HepG2 (cell line): ENCODE measurements around the gene CAMK2N2. TPM values are rescaled to one million over a fixed set of nuclear protein-coding genes. Genes with fewer than 3 reads are reported as not detected.
A peak's percentile ranks its signal among the peaks of the same experiment; 100 is the strongest.

Experiments used
- ATM ChIP-seq: fragments of 450-650 bp; IDR thresholded peaks from 2 replicates; pipeline ENCODE4 v1.7.1; 2017; ENCODE audit warnings: mild to moderate bottlenecking, borderline replicate concordance
- IKZF4 ChIP-seq: sonication (generic); formaldehyde crosslinking; IDR thresholded peaks from 2 replicates; pipeline ENCODE4 v1.5.1; 2020; ENCODE audit warnings: borderline replicate concordance, mild to moderate bottlenecking, low read depth, missing genetic modification reagents; ENCODE audit errors: not compliant biosample characterization
- RAD51 ChIP-seq: fragments of 450-650 bp; IDR thresholded peaks from 2 replicates; pipeline ENCODE4 v1.6.1; 2016; ENCODE audit warnings: borderline replicate concordance
- SNRNP70 ChIP-seq: fragments of 200-400 bp; formaldehyde crosslinking; IDR thresholded peaks from 2 replicates; pipeline ENCODE4 v1.6.1; 2017; ENCODE audit warnings: mild to moderate bottlenecking, low read depth, low read length, moderate library complexity
- SSRP1 ChIP-seq: IDR thresholded peaks from 2 replicates; pipeline ENCODE4 v1.6.1; 2016; ENCODE audit warnings: control low read depth
- TCF7L2 ChIP-seq: IDR thresholded peaks from 2 replicates; pipeline ENCODE4 v1.6.1; 2011; ENCODE audit warnings: mild to moderate bottlenecking, low read depth, low read length, moderate library complexity
- ZNF207 ChIP-seq: fragments of 450-650 bp; IDR thresholded peaks from 2 replicates; pipeline ENCODE4 v1.6.1; 2016; ENCODE audit warnings: antibody characterized with exemption, borderline replicate concordance
- ZNF326 ChIP-seq: sonication (generic); formaldehyde crosslinking; IDR thresholded peaks from 2 replicates; pipeline ENCODE4 v1.4.0; 2020; ENCODE audit warnings: missing genetic modification reagents, borderline replicate concordance
- ZNF552 ChIP-seq: sonication (generic); formaldehyde crosslinking; IDR thresholded peaks from 2 replicates; pipeline ENCODE4 v1.9.0; 2022; ENCODE audit warnings: missing genetic modification reagents, mild to moderate bottlenecking, borderline replicate concordance
- ZNF556 ChIP-seq: sonication (generic); formaldehyde crosslinking; IDR thresholded peaks from 2 replicates; pipeline ENCODE4 v1.4.0; 2020; ENCODE audit warnings: mild to moderate bottlenecking, missing genetic modification reagents, borderline replicate concordance
- ZNF83 ChIP-seq: sonication (generic); formaldehyde crosslinking; IDR thresholded peaks from 2 replicates; pipeline ENCODE4 v1.4.0; 2020; ENCODE audit warnings: missing genetic modification reagents, mild to moderate bottlenecking, borderline replicate concordance
- polyA plus RNA-seq, 8 experiments: library from polyadenylated mRNA; depleted of rRNA in 3 of 8; stranded (reverse) in 7 of 8; unstranded in 1 of 8; fragments of >200 nt; fragmentation: Illumina TruSeq in 4 of 8; extraction: Trizol in 4 of 8; gene quantifications; 2 replicates each; pipeline versions ENCODE4 v1.2.1 to v1.2.3, GENCODE V29; 2011 to 2016; ENCODE audit warnings: low read depth in 4 of 8, missing spikeins in 1 of 8, mixed read lengths in 1 of 8; ENCODE audit not compliant: insufficient read depth in 1 of 8
- total RNA-seq, 5 experiments: library from RNA; depleted of rRNA; stranded (reverse); fragments of >200 nt; fragmentation: Illumina TruSeq; extraction: Trizol; gene quantifications; 2 replicates each; pipeline ENCODE4 v1.2.3, GENCODE V29; 2016; ENCODE audit warnings: low read depth in 1 of 5
- TF ChIP-seq, protein P1 (sequence below), 2 experiments: fragments of 450-650 bp in 1 of 2; sonication (generic) in 1 of 2; formaldehyde crosslinking in 1 of 2; IDR thresholded peaks; 2 replicates each; pipeline versions ENCODE4 v1.6.1 to v1.8.0; 2016 to 2022; ENCODE audit warnings: antibody characterized with exemption in 1 of 2, mild to moderate bottlenecking in 1 of 2, missing genetic modification reagents in 1 of 2
- TF ChIP-seq, protein P2 (sequence below): sonication (generic); formaldehyde crosslinking; conservative IDR thresholded peaks from 2 replicates; pipeline ENCODE4 v1.8.0; 2022; ENCODE audit warnings: mild to moderate bottlenecking, moderate library complexity, missing genetic modification reagents
- TF ChIP-seq, protein P3 (sequence below): sonication (generic); formaldehyde crosslinking; IDR thresholded peaks from 2 replicates; pipeline ENCODE4 v1.4.0; 2020; ENCODE audit warnings: missing genetic modification reagents

CAMK2N2 gene
- total and polyA plus RNA-seq, 2 of the 13 experiments (the other 11 are each of a cell fraction or from before 2014, with no cell fraction given): 0.12 to 0.27 TPM

DNA sequence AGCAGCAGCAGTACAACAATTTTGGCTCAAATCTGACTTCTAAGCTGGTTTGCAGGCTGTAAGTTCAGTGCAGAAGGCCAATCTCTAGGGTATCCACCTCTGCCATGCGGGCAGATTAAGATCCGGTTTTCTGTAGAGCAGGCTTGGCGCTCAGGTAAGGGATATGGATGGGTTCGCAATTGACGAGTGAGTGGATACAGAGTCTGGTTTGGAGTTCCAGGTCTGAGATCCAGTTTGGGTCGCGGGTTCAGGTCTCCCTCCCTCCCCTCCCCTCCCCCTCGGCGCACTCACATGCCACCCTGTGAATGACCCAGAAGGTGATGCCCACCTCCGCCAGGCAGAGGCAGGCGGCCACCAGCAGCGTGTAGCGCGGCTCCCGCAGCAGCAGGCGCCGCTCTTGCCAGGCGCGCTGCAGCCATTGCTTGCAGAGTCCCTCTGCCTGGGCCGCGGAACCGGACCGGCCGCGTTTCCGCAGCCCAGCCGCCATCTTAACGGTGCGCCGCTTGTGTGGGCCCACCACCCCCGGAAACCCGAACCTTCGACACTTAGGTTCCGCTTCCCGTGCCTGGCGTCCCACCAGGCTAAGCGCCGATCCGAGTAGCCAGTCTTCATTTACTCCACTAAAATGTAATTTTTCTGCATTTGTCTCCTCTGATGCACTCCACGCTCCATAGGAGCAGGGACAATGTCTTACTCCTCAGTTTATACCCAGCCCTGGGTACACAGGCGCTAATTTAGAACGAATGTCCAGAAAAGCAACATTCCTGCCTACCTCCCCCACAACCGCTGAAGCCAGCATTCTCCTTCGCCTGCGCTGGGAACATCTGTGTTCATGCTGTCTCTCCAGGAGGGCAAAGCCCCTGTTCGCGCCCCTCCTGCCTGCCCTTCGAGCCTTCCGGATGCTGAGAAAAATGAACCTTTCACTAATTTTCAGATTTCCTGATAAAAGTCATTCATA is 12.6 kb downstream of the CAMK2N2 start, which contains the start of gene ALG3 (continued):
- TF ChIP-seq, protein P1, sequence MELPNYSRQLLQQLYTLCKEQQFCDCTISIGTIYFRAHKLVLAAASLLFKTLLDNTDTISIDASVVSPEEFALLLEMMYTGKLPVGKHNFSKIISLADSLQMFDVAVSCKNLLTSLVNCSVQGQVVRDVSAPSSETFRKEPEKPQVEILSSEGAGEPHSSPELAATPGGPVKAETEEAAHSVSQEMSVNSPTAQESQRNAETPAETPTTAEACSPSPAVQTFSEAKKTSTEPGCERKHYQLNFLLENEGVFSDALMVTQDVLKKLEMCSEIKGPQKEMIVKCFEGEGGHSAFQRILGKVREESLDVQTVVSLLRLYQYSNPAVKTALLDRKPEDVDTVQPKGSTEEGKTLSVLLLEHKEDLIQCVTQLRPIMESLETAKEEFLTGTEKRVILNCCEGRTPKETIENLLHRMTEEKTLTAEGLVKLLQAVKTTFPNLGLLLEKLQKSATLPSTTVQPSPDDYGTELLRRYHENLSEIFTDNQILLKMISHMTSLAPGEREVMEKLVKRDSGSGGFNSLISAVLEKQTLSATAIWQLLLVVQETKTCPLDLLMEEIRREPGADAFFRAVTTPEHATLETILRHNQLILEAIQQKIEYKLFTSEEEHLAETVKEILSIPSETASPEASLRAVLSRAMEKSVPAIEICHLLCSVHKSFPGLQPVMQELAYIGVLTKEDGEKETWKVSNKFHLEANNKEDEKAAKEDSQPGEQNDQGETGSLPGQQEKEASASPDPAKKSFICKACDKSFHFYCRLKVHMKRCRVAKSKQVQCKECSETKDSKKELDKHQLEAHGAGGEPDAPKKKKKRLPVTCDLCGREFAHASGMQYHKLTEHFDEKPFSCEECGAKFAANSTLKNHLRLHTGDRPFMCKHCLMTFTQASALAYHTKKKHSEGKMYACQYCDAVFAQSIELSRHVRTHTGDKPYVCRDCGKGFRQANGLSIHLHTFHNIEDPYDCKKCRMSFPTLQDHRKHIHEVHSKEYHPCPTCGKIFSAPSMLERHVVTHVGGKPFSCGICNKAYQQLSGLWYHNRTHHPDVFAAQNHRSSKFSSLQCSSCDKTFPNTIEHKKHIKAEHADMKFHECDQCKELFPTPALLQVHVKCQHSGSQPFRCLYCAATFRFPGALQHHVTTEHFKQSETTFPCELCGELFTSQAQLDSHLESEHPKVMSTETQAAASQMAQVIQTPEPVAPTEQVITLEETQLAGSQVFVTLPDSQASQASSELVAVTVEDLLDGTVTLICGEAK (IDR thresholded peaks at IDR 0.05): peak; percentile 56; the same call in 1 of the 2 replicates
- TF ChIP-seq, protein P1 (CRISPR knock-in tag; IDR thresholded peaks at IDR 0.05): peak; percentile 87
- TF ChIP-seq ZNF552 (CRISPR knock-in tag): no peak
- TF ChIP-seq IKZF4 (CRISPR knock-in tag): peak; percentile 87
- TF ChIP-seq SSRP1 (CRISPR knock-in tag): no peak
- TF ChIP-seq, protein P2, sequence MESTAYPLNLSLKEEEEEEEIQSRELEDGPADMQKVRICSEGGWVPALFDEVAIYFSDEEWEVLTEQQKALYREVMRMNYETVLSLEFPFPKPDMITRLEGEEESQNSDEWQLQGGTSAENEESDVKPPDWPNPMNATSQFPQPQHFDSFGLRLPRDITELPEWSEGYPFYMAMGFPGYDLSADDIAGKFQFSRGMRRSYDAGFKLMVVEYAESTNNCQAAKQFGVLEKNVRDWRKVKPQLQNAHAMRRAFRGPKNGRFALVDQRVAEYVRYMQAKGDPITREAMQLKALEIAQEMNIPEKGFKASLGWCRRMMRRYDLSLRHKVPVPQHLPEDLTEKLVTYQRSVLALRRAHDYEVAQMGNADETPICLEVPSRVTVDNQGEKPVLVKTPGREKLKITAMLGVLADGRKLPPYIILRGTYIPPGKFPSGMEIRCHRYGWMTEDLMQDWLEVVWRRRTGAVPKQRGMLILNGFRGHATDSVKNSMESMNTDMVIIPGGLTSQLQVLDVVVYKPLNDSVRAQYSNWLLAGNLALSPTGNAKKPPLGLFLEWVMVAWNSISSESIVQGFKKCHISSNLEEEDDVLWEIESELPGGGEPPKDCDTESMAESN: peak; percentile 86
- no peak for TF ChIP-seq SNRNP70
- 0 out of 2 replicates have a peak, but pooled peaks have one; percentile 31 for TF ChIP-seq ZNF326 (CRISPR knock-in tag)
- peak; percentile 84 for TF ChIP-seq ZNF556 (CRISPR knock-in tag)
- no peak for TF ChIP-seq ZNF207
- no peak for TF ChIP-seq RAD51
- no peak for TF ChIP-seq ATM
- no peak for TF ChIP-seq ZNF83 (CRISPR knock-in tag)
- TF ChIP-seq, protein P3, sequence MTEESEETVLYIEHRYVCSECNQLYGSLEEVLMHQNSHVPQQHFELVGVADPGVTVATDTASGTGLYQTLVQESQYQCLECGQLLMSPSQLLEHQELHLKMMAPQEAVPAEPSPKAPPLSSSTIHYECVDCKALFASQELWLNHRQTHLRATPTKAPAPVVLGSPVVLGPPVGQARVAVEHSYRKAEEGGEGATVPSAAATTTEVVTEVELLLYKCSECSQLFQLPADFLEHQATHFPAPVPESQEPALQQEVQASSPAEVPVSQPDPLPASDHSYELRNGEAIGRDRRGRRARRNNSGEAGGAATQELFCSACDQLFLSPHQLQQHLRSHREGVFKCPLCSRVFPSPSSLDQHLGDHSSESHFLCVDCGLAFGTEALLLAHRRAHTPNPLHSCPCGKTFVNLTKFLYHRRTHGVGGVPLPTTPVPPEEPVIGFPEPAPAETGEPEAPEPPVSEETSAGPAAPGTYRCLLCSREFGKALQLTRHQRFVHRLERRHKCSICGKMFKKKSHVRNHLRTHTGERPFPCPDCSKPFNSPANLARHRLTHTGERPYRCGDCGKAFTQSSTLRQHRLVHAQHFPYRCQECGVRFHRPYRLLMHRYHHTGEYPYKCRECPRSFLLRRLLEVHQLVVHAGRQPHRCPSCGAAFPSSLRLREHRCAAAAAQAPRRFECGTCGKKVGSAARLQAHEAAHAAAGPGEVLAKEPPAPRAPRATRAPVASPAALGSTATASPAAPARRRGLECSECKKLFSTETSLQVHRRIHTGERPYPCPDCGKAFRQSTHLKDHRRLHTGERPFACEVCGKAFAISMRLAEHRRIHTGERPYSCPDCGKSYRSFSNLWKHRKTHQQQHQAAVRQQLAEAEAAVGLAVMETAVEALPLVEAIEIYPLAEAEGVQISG (CRISPR knock-in tag): peak; percentile 95
- no peak for TF ChIP-seq TCF7L2
